Measurements from ENCODE around the gene CALM1. TPM values are rescaled to one million over a fixed set of nuclear protein-coding genes. Genes with fewer than 3 reads are reported as not detected.

CALM1 gene
- total RNA-seq, 2 donors from 2014 or later = 423 to 503 TPM

GRCh38 chr14:90354551-90355298, 42.1 kb upstream of the CALM1 start:
- 90 to 92% methylated on average over 13 to 16 of the region's 16 CpGs for WGBS, 2 experiments (ENCODE audit: insufficient coverage in 1 of 2, insufficient read length in 1 of 2)
- DNase-seq = no peak
- Histone ChIP-seq H3K36me3 (ENCODE audit: control insufficient read depth, insufficient read depth, low read length) (no peaks in the 10 kb centered on the region), H3K9ac (ENCODE audit: extremely low read depth, low read length, poor library complexity, severe bottlenecking) (no peak overlapping the region), H3K9me3 (ENCODE audit: control insufficient read depth, low read length) (no peaks in the 10 kb centered on the region), H3K27me3 (ENCODE audit: control insufficient read depth, insufficient read depth, low read length, poor library complexity, severe bottlenecking) (no peaks in the 10 kb centered on the region), H3K27ac (ENCODE audit: low read depth, low read length) (no peak overlapping the region), H3K4me3 (ENCODE audit: low read length) (no peak overlapping the region), H3K4me1 (ENCODE audit: control insufficient read depth, insufficient read depth, low read length) (no peaks in the 10 kb centered on the region)
- no peak overlapping the region for H3K27ac Mint-ChIP-seq
- no peak for TF ChIP-seq CTCF (conservative IDR thresholded peaks at IDR 0.05)
- no peaks in the 10 kb centered on the region for H3K36me3 Mint-ChIP-seq (ENCODE audit: low read depth)
- no peaks in the 10 kb centered on the region for H3K27me3 Mint-ChIP-seq (ENCODE audit: insufficient read depth)
- H3K4me3 Mint-ChIP-seq = no peak overlapping the region
- no peaks in the 10 kb centered on the region for H3K9me3 Mint-ChIP-seq
- H3K4me1 Mint-ChIP-seq = peaks cover 8% of the 10 kb centered on the region

- H3K4me3 ChIP-seq (ENCODE audit: low read length) = no peak overlapping the region
- H3K4me3 Mint-ChIP-seq = no peak overlapping the region
- no peak overlapping the region for H3K27ac ChIP-seq (ENCODE audit: low read depth, low read length)
- H3K27me3 ChIP-seq (ENCODE audit: control insufficient read depth, insufficient read depth, low read length, poor library complexity, severe bottlenecking) = no peaks in the 10 kb centered on the region
- no peaks in the 10 kb centered on the region for H3K36me3 Mint-ChIP-seq (ENCODE audit: low read depth)
- no peak for TF ChIP-seq CTCF (conservative IDR thresholded peaks at IDR 0.05)
- no peaks in the 10 kb centered on the region for H3K9me3 Mint-ChIP-seq
- DNase-seq = no peak
- WGBS, 2 experiments (ENCODE audit: insufficient coverage in 1 of 2, insufficient read length in 1 of 2) = 90% methylated on average over 7 to 8 of the region's 8 CpGs
- H3K9me3 ChIP-seq (ENCODE audit: control insufficient read depth, low read length) = no peaks in the 10 kb centered on the region
- no peaks in the 10 kb centered on the region for H3K27me3 Mint-ChIP-seq (ENCODE audit: insufficient read depth)
- no peaks in the 10 kb centered on the region for H3K36me3 ChIP-seq (ENCODE audit: control insufficient read depth, insufficient read depth, low read length)
- H3K4me1 ChIP-seq (ENCODE audit: control insufficient read depth, insufficient read depth, low read length) = no peaks in the 10 kb centered on the region
- no peak overlapping the region for H3K9ac ChIP-seq (ENCODE audit: extremely low read depth, low read length, poor library complexity, severe bottlenecking)
- H3K27ac Mint-ChIP-seq = no peak overlapping the region
- peaks cover 8% of the 10 kb centered on the region for H3K4me1 Mint-ChIP-seq
Measured at GRCh38 chr14:90355540-90356518, 41.0 kb upstream of the CALM1 start.

- no peak overlapping the region for H3K4me3 Mint-ChIP-seq
- Histone ChIP-seq H3K27ac (ENCODE audit: low read depth, low read length) (no peak overlapping the region), H3K9me3 (ENCODE audit: control insufficient read depth, low read length) (no peaks in the 10 kb centered on the region), H3K4me1 (ENCODE audit: control insufficient read depth, insufficient read depth, low read length) (no peaks in the 10 kb centered on the region), H3K4me3 (ENCODE audit: low read length) (no peak overlapping the region), H3K36me3 (ENCODE audit: control insufficient read depth, insufficient read depth, low read length) (no peaks in the 10 kb centered on the region), H3K9ac (ENCODE audit: extremely low read depth, low read length, poor library complexity, severe bottlenecking) (no peak overlapping the region), H3K27me3 (ENCODE audit: control insufficient read depth, insufficient read depth, low read length, poor library complexity, severe bottlenecking) (no peaks in the 10 kb centered on the region)
- no peaks in the 10 kb centered on the region for H3K9me3 Mint-ChIP-seq
- no peak for DNase-seq
- no peaks in the 10 kb centered on the region for H3K36me3 Mint-ChIP-seq (ENCODE audit: low read depth)
- no peak overlapping the region for H3K27ac Mint-ChIP-seq
- no peaks in the 10 kb centered on the region for H3K27me3 Mint-ChIP-seq (ENCODE audit: insufficient read depth)
- TF ChIP-seq CTCF (conservative IDR thresholded peaks at IDR 0.05) = no peak
- H3K4me1 Mint-ChIP-seq = peaks cover 8% of the 10 kb centered on the region
- 80 to 96% methylated on average over 1 of the region's 1 CpG for WGBS, 2 experiments (ENCODE audit: insufficient coverage in 1 of 2, insufficient read length in 1 of 2)
Measured at GRCh38 chr14:90356925-90357324, 39.9 kb upstream of the CALM1 start.

Measured in endodermal cell (in vitro differentiated cells).